ENCODE measurements around the gene ADORA1.

ADORA1 gene

GRCh38 chr1:203175237-203175826 is 47.8 kb downstream of the ADORA1 start, which contains the start of gene MYBPH:
Gene MYBPH (minus strand): TSS chr1:203175826. CDS start chr1:203175755, 71 bp downstream.
- no peak for DNase-seq

- peak; percentile 74 for DNase-seq
These were observed 48.3 kb downstream of the ADORA1 start for GRCh38 chr1:203175827-203176241.

GRCh38 chr1:203176273-203177035 is 48.9 kb downstream of the ADORA1 start:
- DNase-seq: no peak

- no peak for DNase-seq
These were observed 49.5 kb downstream of the ADORA1 start for GRCh38 chr1:203177036-203177405.

GRCh38 chr1:203177470-203178039 is 50.0 kb downstream of the ADORA1 start:
- DNase-seq: peak; percentile 73

- no peak for DNase-seq
These were observed 50.6 kb downstream of the ADORA1 start for GRCh38 chr1:203178083-203178482.

GRCh38 chr1:203178821-203179666 is 51.5 kb downstream of the ADORA1 start:
- no peak for DNase-seq

GRCh38 chr1:203179667-203180005 is 52.1 kb downstream of the ADORA1 start:
- no peak for DNase-seq

- no peak for DNase-seq
These were observed 53.2 kb downstream of the ADORA1 start for GRCh38 chr1:203180611-203181330.

GRCh38 chr1:203181586-203182386 is 54.3 kb downstream of the ADORA1 start:
- no peak for DNase-seq

- DNase-seq: no peak
These were observed 54.9 kb downstream of the ADORA1 start for GRCh38 chr1:203182387-203182953.

- DNase-seq: no peak
These were observed 56.3 kb downstream of the ADORA1 start for GRCh38 chr1:203183828-203184227.

- no peak for DNase-seq
These were observed 56.9 kb downstream of the ADORA1 start for GRCh38 chr1:203184467-203184866.

GRCh38 chr1:203185061-203185461 is 57.5 kb downstream of the ADORA1 start:
- no peak for DNase-seq

GRCh38 chr1:203185585-203185984 is 58.1 kb downstream of the ADORA1 start:
- DNase-seq: no peak

- DNase-seq: no peak
These were observed 58.5 kb downstream of the ADORA1 start for GRCh38 chr1:203186091-203186445.

- DNase-seq: peak; percentile 96
These were observed 59.1 kb downstream of the ADORA1 start, which contains the start of gene CHI3L1 for GRCh38 chr1:203186446-203187303. Gene CHI3L1 (minus strand): TSS chr1:203186704. CDS start chr1:203186623, 81 bp downstream.

- DNase-seq: peak; percentile 95
These were observed 59.8 kb downstream of the ADORA1 start for GRCh38 chr1:203187304-203187685.

- DNase-seq: no peak
These were observed 60.3 kb downstream of the ADORA1 start for GRCh38 chr1:203187689-203188264.

- no peak for DNase-seq
These were observed 61.2 kb downstream of the ADORA1 start for GRCh38 chr1:203188686-203189232.

Data from inflammatory macrophage treated with lipopolysaccharide for 4 hours (primary cell).